Heart right ventricle (tissue), 16 donors: ENCODE data around the gene AP1S3. TPM values are rescaled to one million over a fixed set of nuclear protein-coding genes. Genes with fewer than 3 reads are reported as not detected.
A peak's percentile ranks its signal among the peaks of the same experiment; 100 is the strongest.

Source experiments
- ATAC-seq, 8 donors: fragments of 200-7000 bp; cut with Tn5 transposase; one replicate each; pipeline ENCODE4 v1.9.1; 2020; ENCODE audit warnings: mild to moderate bottlenecking in 8 of 8, moderate library complexity in 8 of 8, moderate number of reproducible peaks in 1 of 8
- DNase-seq, 2 donors: peaks; one replicate each; pipeline ENCODE4 v3.0.0-alpha.2; 2020
- H3K27ac ChIP-seq, 10 donors: fragments of 200-600 bp; sonication (generic) in 2 of 10; one replicate each; pipeline versions ENCODE4 v1.5.0 to v1.8.0; 2020 to 2022; ENCODE audit warnings: mild to moderate bottlenecking in 3 of 10
- H3K27me3 ChIP-seq, 7 donors: fragments of 200-600 bp; one replicate each; pipeline ENCODE4 v1.8.0; 2021 to 2022; ENCODE audit warnings: mild to moderate bottlenecking in 2 of 7
- H3K36me3 ChIP-seq, 9 donors: fragments of 200-600 bp; sonication (generic) in 1 of 9; one replicate each; pipeline versions ENCODE4 v1.5.0 to v1.8.0; 2020 to 2022; ENCODE audit warnings: mild to moderate bottlenecking in 2 of 9
- H3K4me1 ChIP-seq, 9 donors: fragments of 200-600 bp; sonication (generic) in 1 of 9; one replicate each; pipeline versions ENCODE4 v1.5.0 to v1.8.0; 2020 to 2022; ENCODE audit warnings: mild to moderate bottlenecking in 4 of 9
- H3K4me3 ChIP-seq, 10 donors: fragments of 200-600 bp; sonication (generic) in 2 of 10; one replicate each; pipeline versions ENCODE4 v1.5.0 to v1.8.0; 2020 to 2022; ENCODE audit warnings: mild to moderate bottlenecking in 7 of 10, moderate library complexity in 2 of 10
- H3K9me3 ChIP-seq, 11 donors: fragments of 200-600 bp in 10 of 11; sonication (generic) in 2 of 11; one replicate each; pipeline versions ENCODE4 v1.5.0 to v1.8.0; 2013 to 2022; ENCODE audit warnings: mild to moderate bottlenecking in 2 of 11, control low read depth in 1 of 11, moderate library complexity in 1 of 11
- WGBS, 2 donors: extraction: QIAGEN DNeasy Blood & Tissue Kit; methylation state at CpG; one replicate each; pipeline ENCODE4 v1.1.7; 2013; ENCODE audit warnings: inconsistent platforms in 1 of 2; 5-methylcytosine and 5-hydroxymethylcytosine counted together
- intact Hi-C, 10 donors: fragments of 100-400 bp; cut with DNase I; formaldehyde crosslinking; loops; one replicate each; pipeline versions ENCODE4 v1.11.1 to v1.14.2; 2022
- polyA plus RNA-seq, 2 donors: library from polyadenylated mRNA; stranded (reverse); fragments of 200-250 nt; gene quantifications; one replicate each; pipeline ENCODE4 v1.2.3, GENCODE V29; 2013
- total RNA-seq, 10 donors: library from RNA; stranded (reverse); fragmentation: NEBNext Ultra II Directional in 3 of 10; extraction: Animal tissue kit (Norgen Biotek cat#: 25700) in 3 of 10; gene quantifications; one replicate each; pipeline versions ENCODE4 v1.2.1 to v1.2.4, GENCODE V29; 2021 to 2023
- TF ChIP-seq, protein P1 (sequence below), 9 donors: fragments of 200-600 bp; sonication (generic) in 2 of 9; IDR thresholded peaks; one replicate each; pipeline versions ENCODE4 v1.5.0 to v1.8.0; 2021 to 2022; ENCODE audit warnings: antibody characterized with exemption in 9 of 9, mild to moderate bottlenecking in 5 of 9, moderate library complexity in 1 of 9
- donor health status: Arrhythmogenic right ventricular cardiomyopathy.
- donor health status: ischemic (EF 13 %, LVEDD 7.1; RV severe dilation, severe dysfunction).
- donor health status: healthy with polysubstance abuse.
- donor health status: DM: no; HTN: yes; CAD: no.
- donor health status: DM: no; HTN: no; CAD: no.
- donor health status: ischemic (EF 25% LVEDD 6.9; RV normal size, moderate dysfunction).
- donor health status: ischemic (EF 25% LVEDD 5.7; RV mildly dilated, moderate dysfunction).
- donor health status: healthy.
- donor health status: DM: yes; HTN: yes; CAD: no.
- donor health status: Ischemic cardiomyopathy.
- donor health status: ischemic (EF 35%, LVEDD 5.7; RV mildly dilated, moderate dysfunction).
- donor health status: nonischemic (EF 11% LVEDD 7.7; RV severe dilation, severe dysfunction).
- donor health status: DM: yes; HTN: yes; CAD: no.
- donor health status: PGD.
- donor health status: ischemic (EF 29% LVEDD 5.4; RV normal size, mild dysfunction).
- donor health status: nonischemic (EF 23%, LVEDD 6.1; RV moderate dilation, normal function).

The AP1S3 gene
- total and polyA plus RNA-seq, 12 donors = 0.12 to 0.85 (median 0.37) TPM; not detected in 4

DNA sequence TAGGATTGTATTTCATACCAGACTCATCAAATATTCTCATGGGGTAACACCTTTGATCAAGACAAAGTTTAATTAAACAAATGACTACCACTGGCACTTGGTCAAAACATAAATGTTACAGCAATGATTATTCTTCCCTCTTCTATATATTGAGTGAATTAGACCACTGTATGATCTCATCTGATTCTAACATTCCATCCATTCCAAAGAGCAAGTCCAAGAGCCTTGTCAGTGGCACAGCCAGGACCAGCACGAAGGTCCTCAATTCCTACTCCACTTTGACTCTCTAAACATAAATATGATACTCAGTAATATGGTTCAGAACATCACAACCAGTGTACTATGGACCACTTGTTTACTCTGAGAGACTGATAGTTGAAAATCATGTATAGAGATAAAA lies 86.4 kb downstream of the AP1S3 start:
- H3K36me3 ChIP-seq = no peaks in the 10 kb centered on the region
- TF ChIP-seq, protein P1, sequence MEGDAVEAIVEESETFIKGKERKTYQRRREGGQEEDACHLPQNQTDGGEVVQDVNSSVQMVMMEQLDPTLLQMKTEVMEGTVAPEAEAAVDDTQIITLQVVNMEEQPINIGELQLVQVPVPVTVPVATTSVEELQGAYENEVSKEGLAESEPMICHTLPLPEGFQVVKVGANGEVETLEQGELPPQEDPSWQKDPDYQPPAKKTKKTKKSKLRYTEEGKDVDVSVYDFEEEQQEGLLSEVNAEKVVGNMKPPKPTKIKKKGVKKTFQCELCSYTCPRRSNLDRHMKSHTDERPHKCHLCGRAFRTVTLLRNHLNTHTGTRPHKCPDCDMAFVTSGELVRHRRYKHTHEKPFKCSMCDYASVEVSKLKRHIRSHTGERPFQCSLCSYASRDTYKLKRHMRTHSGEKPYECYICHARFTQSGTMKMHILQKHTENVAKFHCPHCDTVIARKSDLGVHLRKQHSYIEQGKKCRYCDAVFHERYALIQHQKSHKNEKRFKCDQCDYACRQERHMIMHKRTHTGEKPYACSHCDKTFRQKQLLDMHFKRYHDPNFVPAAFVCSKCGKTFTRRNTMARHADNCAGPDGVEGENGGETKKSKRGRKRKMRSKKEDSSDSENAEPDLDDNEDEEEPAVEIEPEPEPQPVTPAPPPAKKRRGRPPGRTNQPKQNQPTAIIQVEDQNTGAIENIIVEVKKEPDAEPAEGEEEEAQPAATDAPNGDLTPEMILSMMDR (IDR thresholded peaks at IDR 0.05) = no peak
- ATAC-seq (no peak), DNase-seq (no peak)
- H3K27me3 ChIP-seq = peaks cover 0 to 10% (median 0%) of the 10 kb centered on the region in 7 donors
- 41 to 44% methylated on average over 1 of the region's 1 CpG for WGBS, 2 donors
- no peak overlapping the region for H3K27ac ChIP-seq
- intact Hi-C loops = no loop called here
- no peak overlapping the region for H3K4me3 ChIP-seq
- no peaks in the 10 kb centered on the region for H3K4me1 ChIP-seq
- H3K9me3 ChIP-seq = no peaks in the 10 kb centered on the region

DNA sequence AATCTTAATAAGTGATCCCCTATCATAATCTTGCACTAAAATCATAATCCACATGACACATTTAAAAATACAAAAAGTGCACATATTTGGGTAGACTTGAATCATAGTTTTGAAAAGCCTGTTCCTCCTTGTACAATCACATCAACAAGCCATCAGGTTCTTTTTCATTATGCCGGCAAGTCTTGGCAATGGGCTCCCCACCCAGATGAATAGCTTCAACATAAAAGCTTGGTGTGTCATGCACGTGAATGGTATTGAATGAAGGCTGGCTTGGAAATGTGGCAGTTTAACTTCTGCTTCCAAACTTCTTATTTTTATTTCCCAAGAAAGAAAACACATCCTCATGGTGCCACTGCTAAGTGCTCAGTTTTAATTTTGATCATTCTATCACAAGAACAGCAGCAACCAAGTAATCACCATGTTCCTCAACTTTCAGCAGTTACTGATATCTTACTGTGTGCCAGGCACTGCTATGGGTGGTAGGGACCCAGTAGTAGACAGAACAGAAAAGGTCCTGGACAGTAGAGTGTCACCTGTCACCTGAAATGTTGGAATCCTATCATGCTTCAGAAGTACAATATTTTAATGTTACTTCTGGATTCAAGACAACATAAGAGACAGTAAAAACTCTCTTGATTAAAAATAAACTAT lies 89.9 kb downstream of the AP1S3 start:
- no peak overlapping the region for H3K27ac ChIP-seq
- peaks cover 0 to 11% (median 0%) of the 10 kb centered on the region in 9 donors for H3K4me1 ChIP-seq
- DNase-seq = no peak
- no peak for ATAC-seq
- H3K36me3 ChIP-seq = no peaks in the 10 kb centered on the region
- H3K27me3 ChIP-seq = peaks cover 0 to 10% (median 0%) of the 10 kb centered on the region in 7 donors
- no peak overlapping the region for H3K4me3 ChIP-seq
- intact Hi-C loops = no loop called here
- WGBS, 2 donors = 65 to 86% methylated on average over 2 of the region's 2 CpGs
- TF ChIP-seq, protein P1 (IDR thresholded peaks at IDR 0.05) = no peak
- no peaks in the 10 kb centered on the region for H3K9me3 ChIP-seq

DNA sequence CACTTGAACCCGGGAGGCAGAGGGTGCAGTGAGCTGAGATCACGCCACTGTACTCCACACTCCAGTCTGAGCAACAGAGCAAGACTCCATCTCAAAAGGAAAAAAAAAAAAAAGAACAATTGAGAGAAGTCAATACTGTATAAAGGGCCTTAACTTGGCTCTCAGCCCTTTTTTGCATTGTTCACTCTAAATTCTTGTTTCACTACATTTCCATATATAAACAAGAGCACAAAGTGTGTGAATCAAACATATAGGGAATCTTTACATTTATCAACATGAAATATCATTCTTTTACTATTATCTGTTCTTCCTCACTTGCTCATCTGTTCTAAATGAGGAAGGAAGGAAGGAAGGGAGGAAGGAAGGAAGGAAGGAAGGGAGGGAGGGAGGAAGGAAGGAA lies 90.8 kb downstream of the AP1S3 start:
- intact Hi-C loops = no loop called here
- Histone ChIP-seq H3K27ac (no peak overlapping the region), H3K36me3 (no peaks in the 10 kb centered on the region), H3K9me3 (no peaks in the 10 kb centered on the region), H3K27me3 (peaks cover 0 to 10% (median 0%) of the 10 kb centered on the region in 7 donors), H3K4me1 (peaks cover 0 to 11% (median 0%) of the 10 kb centered on the region in 9 donors), H3K4me3 (no peak overlapping the region)
- ATAC-seq (no peak), DNase-seq (no peak)
- 86 to 98% methylated on average over 2 of the region's 2 CpGs for WGBS, 2 donors
- TF ChIP-seq, protein P1 (IDR thresholded peaks at IDR 0.05) = no peak

DNA sequence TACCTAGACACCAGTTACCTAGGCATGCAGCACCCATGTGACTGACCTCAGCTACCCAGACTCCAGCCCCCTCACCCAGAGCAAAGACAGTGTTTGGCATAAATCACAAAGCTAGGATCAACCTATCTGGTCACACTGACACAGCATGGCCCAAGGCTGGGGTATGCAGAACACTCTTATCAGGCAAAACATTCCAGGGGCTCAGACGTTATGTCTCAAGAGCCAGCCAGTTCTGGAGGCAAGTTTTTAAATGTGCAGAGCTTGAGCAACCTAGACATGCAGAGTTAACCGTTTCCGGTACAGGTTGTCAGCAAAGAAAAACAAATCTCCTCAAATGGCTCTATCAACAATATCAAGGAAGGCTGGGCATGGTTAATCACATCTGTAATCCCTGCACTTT lies 92.8 kb downstream of the AP1S3 start:
- peaks cover 0 to 11% (median 0%) of the 10 kb centered on the region in 9 donors for H3K4me1 ChIP-seq
- no peaks in the 10 kb centered on the region for H3K36me3 ChIP-seq
- TF ChIP-seq, protein P1 (IDR thresholded peaks at IDR 0.05) = no peak
- peaks cover 0 to 5% (median 0%) of the 10 kb centered on the region in 7 donors for H3K27me3 ChIP-seq
- 44 to 54% methylated on average over 3 of the region's 3 CpGs for WGBS, 2 donors
- H3K4me3 ChIP-seq = no peak overlapping the region
- intact Hi-C loops = no loop called here
- ATAC-seq (peak in 4 of 8 donors; percentile 37 to 68 (median 50)), DNase-seq (no peak)
- H3K9me3 ChIP-seq = peaks cover 0 to 5% (median 0%) of the 10 kb centered on the region in 11 donors
- H3K27ac ChIP-seq = no peak overlapping the region
